RCC 7860 (cell line): ENCODE results near the gene MYCBPAP.

Experiments
- DNase-seq: peaks from one replicate; pipeline ENCODE4 v3.0.0-alpha.2; 2015; ENCODE audit warnings: low spot score
- FAIRE-seq: peaks from 2 replicates; lab custom pipeline; 2012; peaks lifted over from hg19 to GRCh38; lab: Jason Lieb, UNC

Gene MYCBPAP

GRCh38 chr17:50569592-50569991 is 61.4 kb downstream of the MYCBPAP start:
- no peak for FAIRE-seq
- no peak for DNase-seq

- DNase-seq = no peak
- no peak for FAIRE-seq
Measured at GRCh38 chr17:50570032-50570431, 61.8 kb downstream of the MYCBPAP start.

- no peak for DNase-seq
Measured at GRCh38 chr17:50570528-50570927, 62.3 kb downstream of the MYCBPAP start.

GRCh38 chr17:50571681-50572080 is 63.4 kb downstream of the MYCBPAP start:
- FAIRE-seq = no peak

More at GRCh38 chr17:50570528-50570927, 62.3 kb downstream of the MYCBPAP start:
- no peak for FAIRE-seq

GRCh38 chr17:50572541-50572940 is 64.3 kb downstream of the MYCBPAP start:
- DNase-seq = no peak
- FAIRE-seq = no peak

More at GRCh38 chr17:50571681-50572080, 63.4 kb downstream of the MYCBPAP start:
- no peak for DNase-seq

DNA sequence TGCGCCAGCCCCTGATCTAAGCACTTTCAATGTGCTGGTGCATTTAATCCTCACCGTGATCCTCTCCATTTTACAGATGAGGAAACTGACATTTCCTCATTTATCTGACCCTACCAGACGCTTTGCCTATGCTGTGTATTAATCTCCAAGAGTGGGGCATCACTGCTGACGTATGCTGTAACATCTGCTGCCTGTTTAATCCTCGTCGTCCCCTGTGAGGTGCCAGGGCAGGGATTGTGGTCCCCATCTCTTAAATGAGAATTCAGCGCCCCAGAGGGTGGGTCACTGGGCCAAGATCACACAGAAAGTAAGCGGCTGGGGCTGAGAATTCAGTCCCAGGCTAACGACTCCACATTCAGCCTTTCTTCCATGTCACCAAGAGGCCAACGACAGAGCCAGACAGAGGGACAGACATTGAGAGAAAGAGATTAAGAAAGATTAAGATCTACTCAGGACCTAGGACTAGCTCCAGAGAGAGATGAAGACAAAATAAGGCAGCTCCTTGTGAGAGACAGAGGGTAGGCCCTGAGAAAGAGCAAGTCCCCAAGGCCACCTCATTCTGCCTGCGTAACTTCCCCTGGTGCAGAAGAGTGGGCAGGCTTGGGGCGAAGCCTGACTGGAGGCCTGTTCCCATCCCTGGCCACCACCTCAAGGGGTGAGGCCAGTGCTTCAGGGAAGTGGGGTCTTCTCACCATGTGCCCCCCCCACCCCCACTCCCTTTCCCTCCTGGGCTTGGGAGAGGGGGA is 65.8 kb downstream of the MYCBPAP start:
- no peak for FAIRE-seq
- no peak for DNase-seq

- DNase-seq (no peak), FAIRE-seq (no peak)
Measured at GRCh38 chr17:50575581-50576210, 67.5 kb downstream of the MYCBPAP start.

DNA sequence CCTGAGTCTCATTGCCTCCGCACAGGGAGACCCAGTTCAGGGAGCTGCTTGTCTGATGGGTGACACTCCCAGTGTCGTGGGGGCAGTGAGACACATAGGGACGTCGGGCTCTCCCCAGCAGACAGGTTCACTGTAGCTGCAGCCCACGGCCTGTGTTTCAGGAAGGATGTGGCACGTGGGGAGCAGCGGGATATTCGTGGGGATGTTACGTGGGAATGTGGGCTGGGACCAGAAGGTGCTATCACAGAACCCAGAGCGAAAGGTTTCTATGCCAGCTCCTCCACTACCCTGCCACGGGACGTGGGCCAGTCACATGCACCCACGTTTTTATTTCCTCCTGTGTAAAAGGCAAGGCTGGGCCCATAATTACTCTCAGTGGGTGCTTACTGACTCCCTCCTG is 68.6 kb downstream of the MYCBPAP start:
- FAIRE-seq = no peak
- DNase-seq = no peak

GRCh38 chr17:50577451-50577954 is 69.3 kb downstream of the MYCBPAP start:
- FAIRE-seq (no peak), DNase-seq (no peak)

DNA sequence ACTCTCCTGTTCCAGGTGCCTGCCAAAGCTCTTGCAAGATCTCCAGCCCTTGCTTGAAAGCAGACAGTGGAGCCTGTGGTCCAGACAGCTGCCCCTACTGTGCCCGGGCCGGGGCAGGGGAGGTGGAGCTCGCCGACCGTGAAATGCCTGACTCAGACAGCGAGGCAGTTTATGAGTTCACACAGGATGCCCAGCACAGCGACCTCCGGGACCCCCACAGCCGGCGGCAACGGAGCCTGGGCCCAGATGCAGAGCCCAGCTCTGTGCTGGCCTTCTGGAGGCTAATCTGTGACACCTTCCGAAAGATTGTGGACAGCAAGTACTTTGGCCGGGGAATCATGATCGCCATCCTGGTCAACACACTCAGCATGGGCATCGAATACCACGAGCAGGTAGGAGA is 69.9 kb downstream of the MYCBPAP start:
- DNase-seq (no peak), FAIRE-seq (no peak)

DNA sequence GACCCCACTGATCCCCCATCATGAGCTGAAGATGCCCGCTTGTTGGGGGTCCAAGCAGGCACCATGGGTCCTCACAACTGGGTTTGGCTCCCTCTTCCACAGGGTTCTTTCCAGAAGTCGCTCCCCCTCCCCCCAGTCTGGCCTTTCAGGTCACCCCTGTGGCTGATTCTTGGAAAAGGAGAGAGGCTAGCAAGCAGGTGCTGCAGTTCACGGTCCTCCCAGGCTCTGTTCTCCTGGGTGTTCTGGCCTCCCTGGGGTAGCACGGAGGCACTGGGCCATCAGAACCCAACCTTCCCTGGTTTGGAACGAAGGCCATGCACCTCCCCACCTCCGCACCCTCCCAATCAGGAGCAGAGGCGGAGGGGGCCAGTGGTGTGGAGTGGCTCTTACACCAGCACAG is 71.2 kb downstream of the MYCBPAP start:
- DNase-seq (no peak), FAIRE-seq (no peak)

- no peak for DNase-seq
Measured at GRCh38 chr17:50580646-50581045, 72.4 kb downstream of the MYCBPAP start.

More at GRCh38 chr17:50580646-50581045, 72.4 kb downstream of the MYCBPAP start:
- no peak for FAIRE-seq
